NCI-H2227 treated with DMSO at 0.1 percent for 48 hours (cell line): ENCODE data around the gene EBF3.

Experiments used
- DNase-seq: peaks from one replicate; lab custom pipeline; 2025; lab: John Stamatoyannopoulos, UW

EBF3 gene

GRCh38 chr10:129836253-129836652 is 127.8 kb downstream of the EBF3 start:
- no peak for DNase-seq

- no peak for DNase-seq
Observed at GRCh38 chr10:129833994-129834739, 129.9 kb downstream of the EBF3 start.

GRCh38 chr10:129833468-129833950 is 130.6 kb downstream of the EBF3 start:
- no peak for DNase-seq

- no peak for DNase-seq
Observed at GRCh38 chr10:129832573-129833467, 131.3 kb downstream of the EBF3 start.

- DNase-seq, result no peak
Observed at GRCh38 chr10:129831150-129831549, 132.9 kb downstream of the EBF3 start.

- DNase-seq, result no peak
Observed at GRCh38 chr10:129825826-129826225, 138.2 kb downstream of the EBF3 start.

GRCh38 chr10:129825221-129825620 is 138.9 kb downstream of the EBF3 start:
- DNase-seq, result no peak

- no peak for DNase-seq
Observed at GRCh38 chr10:129820451-129820850, 143.6 kb downstream of the EBF3 start.

GRCh38 chr10:129816656-129817045 is 147.4 kb downstream of the EBF3 start:
- DNase-seq, result no peak

GRCh38 chr10:129815898-129816655 is 148.0 kb downstream of the EBF3 start:
- DNase-seq, result no peak

- DNase-seq, result no peak
Observed at GRCh38 chr10:129814681-129815646, 149.1 kb downstream of the EBF3 start.

GRCh38 chr10:129812398-129812797 is 151.7 kb downstream of the EBF3 start:
- no peak for DNase-seq

GRCh38 chr10:129811208-129811607 is 152.9 kb downstream of the EBF3 start:
- no peak for DNase-seq

GRCh38 chr10:129809841-129810240 is 154.2 kb downstream of the EBF3 start:
- no peak for DNase-seq

GRCh38 chr10:129809431-129809830 is 154.6 kb downstream of the EBF3 start:
- no peak for DNase-seq

GRCh38 chr10:129808092-129808983 is 155.7 kb downstream of the EBF3 start:
- DNase-seq, result no peak

GRCh38 chr10:129807211-129807610 is 156.9 kb downstream of the EBF3 start:
- DNase-seq, result no peak

- no peak for DNase-seq
Observed at GRCh38 chr10:129800796-129801340, 163.2 kb downstream of the EBF3 start.

- no peak for DNase-seq
Observed at GRCh38 chr10:129799942-129800341, 164.1 kb downstream of the EBF3 start.
